Measurements from ENCODE around the gene NUP214.
"Not testable (repeated sequence)": the region's sequence is repeated elsewhere in the genome, so short reads cannot be mapped to it uniquely, and the experiment has no call there.

NUP214 gene

GRCh38 chr9:131234799-131235479 is 109.6 kb downstream of the NUP214 start:
- DNase-seq (ENCODE audit: low read depth) = no peak

- no peak for DNase-seq (ENCODE audit: low read depth)
Observed at GRCh38 chr9:131235480-131235851, 110.1 kb downstream of the NUP214 start.

GRCh38 chr9:131236161-131236560 is 110.8 kb downstream of the NUP214 start:
- no peak for DNase-seq (ENCODE audit: low read depth)

DNA sequence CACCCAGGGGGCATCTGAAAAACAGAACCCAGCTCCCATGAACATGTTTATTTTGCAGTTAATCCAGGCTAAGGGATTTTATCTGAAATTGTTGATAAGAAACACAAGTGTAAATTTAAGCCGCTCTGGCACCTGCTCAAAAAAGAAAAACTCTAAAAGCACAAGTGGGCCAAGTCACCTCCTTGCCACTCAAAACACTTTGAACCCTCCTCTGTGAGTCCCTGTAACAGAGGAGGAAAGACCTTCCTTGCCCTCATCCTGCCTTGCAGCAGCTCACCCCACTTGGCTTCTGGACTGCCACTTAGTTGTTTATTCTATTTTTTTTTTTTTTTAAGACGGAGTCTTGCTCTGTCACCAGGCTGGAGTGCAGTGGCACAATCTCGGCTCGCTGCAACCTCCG is 111.4 kb downstream of the NUP214 start:
- DNase-seq (ENCODE audit: low read depth) = no peak

GRCh38 chr9:131237291-131237690 is 111.9 kb downstream of the NUP214 start:
- no peak for DNase-seq (ENCODE audit: low read depth)

DNA sequence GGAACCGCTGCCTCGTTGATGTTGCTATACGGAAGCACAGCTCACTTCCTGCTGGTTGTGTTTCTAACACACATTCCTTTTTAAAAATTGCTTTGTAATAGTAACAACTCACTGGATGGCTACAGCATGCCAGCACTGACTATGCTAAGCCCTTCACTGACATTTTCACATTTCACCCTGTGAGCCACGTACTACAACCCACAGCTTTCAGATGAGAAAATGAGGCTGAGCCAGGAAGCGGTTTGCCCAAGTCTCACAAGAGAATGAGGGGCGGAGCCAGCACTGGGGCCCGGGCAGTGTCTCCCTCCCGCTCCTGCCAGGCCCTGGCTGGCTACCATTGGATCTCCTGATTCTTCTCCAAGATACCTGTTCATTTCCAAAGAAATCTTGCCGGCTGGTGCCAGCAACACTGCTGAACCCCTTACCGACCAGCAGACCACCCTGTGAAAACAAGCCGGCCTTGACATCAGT is 112.6 kb downstream of the NUP214 start:
- peak; percentile 92 for DNase-seq (ENCODE audit: low read depth)

DNA sequence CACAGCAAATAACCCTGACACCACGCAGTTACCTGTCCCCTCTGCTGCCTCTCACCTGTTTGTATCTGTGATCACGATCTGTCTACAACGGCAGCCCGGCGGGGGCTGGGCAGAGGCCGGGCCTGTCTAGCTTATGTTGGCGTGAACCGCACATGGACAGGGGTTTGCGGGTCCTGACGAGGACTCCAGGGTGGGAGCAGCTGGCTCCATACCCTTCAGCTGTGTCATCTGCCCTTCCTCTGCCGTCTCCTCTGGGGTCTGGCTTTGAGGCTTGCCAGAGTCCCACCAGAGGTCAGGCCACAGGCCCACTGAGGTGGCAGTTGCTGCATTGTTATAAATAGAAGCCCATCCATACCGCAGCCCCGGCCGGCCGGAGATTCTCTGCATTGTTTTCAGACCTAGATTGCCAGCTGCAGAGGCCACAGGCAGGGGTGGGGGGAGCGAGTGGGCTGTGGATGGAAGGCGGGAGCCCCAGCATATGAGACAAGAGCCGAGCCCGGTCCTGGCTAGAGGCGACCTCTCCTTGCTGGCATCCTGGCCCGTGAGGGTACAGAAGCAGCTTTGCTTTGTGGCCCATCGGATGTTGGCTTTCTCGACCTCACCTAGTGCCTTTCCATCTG is 113.1 kb downstream of the NUP214 start:
- peak; percentile 50 for DNase-seq (ENCODE audit: low read depth)

DNA sequence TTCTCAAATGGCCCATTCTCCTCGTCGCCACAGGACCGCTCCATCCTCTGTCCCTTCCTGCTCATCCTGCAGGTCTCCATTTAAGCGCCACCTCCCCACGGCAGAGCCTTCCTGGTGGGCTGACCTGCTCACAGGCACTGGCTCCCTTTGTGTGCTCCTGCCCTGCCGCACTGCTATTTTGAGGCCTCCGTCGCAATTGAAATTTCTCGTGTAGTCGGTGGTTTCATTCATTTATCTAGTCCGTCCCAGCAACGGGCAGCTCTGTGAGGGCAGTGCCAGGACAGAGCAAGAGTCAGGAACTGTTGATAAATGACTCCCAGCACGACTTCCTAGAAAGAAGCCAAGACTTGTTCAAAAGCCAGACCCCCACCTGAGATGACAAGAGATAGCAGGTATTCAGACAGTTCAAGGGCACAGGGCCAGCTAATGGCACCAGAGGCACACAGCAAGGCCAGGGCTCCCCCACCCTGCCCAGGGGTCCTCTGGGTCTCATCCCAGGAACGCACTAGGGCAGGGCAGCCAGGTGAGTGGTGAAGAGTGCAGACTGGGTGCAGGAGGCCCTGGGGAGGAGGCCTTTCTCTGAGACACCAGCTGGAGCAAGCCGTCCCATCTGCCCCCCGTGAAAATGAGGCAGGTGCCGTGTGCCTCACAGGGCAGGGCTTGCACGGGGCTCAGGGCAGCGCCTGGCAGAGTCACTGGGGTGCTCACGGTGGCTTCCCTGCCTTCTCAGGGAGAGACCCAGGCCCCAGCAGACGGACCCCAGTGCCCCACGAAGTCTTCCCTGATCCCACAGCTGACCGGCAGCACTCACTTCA is 114.0 kb downstream of the NUP214 start:
- DNase-seq (ENCODE audit: low read depth) = no peak

DNA sequence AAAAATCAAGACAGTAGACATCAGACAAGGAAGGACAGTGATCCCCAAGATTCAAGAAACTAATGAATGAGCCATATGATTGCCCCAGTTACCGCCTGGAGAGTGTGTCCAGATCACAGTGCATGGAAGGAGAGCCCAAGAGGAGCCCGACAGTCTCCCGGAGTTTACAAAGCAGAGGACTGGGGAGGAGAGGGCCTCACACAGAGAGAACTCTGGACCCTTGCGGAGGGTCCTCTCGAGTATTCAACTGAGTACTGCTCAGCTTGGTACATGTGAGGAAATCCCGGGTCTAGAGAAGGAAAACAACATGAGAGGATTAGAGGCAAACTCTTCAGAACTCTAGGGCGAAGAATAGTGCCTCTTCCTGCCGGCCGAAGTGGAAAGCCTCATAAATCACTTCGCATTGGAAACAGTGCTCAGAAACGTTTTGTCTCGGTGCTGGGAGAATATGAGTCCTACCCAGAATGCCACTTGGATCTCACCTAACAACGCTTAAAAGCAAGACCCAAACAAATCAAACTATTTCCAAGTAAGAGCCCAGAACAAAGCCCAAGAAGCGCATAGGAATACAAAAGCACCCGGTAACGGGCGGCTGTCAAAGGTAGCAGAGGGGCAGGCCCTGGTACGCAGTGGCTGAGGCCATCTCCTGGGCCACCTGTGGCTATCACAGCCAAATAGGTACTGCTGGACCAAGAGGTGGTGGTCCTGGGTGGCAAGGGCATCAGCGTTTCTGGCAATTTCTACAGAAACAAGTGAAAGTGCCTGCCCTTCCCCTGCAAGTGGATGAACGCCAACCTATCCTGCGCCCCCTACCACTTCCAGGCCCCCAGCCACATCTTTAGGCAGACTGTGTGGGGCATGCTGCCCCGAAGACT is 114.9 kb downstream of the NUP214 start:
- DNase-seq (ENCODE audit: low read depth) = no peak

GRCh38 chr9:131244331-131244730 is 118.9 kb downstream of the NUP214 start:
- not testable (repeated sequence) for DNase-seq (ENCODE audit: low read depth)

DNA sequence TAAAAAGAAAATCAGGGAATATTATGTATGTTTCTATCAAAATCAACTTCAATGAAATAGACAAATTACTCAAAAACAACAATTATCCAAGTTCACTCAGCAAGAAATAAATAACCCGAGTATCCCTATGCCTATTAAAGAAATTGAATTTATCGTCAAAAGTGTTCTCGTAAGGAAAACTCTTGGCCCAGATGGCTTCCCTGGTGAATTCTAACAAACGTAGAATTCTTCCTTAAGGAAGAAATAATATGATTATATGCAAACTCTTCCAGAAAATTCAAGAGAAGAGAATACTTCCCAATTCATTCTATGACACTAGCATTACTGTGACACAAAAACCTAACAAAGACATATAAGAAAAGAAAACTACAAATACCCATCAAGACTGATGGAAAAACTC is 121.2 kb downstream of the NUP214 start:
- no peak for DNase-seq (ENCODE audit: low read depth)

DNA sequence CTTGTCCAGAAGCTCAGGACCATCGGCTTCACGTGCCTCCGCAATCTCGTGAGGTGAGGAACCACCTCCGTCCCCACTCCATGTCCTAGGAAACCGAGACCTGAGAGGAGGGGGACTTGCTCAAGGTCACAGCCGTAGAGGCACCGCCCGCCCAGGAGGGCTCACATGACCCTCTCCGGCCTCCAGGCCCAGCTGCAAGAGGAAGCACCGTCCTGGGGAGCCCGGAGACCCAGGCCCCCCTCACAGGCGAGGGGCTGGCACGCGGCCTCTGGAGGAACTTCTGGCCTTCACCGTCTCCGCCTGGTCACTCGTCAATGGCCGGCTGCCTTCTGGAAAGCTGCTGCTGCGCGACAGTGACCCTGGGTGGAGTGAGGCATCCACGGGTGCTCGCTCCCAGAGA is 126.7 kb downstream of the NUP214 start:
- no peak for DNase-seq (ENCODE audit: low read depth)

DNA sequence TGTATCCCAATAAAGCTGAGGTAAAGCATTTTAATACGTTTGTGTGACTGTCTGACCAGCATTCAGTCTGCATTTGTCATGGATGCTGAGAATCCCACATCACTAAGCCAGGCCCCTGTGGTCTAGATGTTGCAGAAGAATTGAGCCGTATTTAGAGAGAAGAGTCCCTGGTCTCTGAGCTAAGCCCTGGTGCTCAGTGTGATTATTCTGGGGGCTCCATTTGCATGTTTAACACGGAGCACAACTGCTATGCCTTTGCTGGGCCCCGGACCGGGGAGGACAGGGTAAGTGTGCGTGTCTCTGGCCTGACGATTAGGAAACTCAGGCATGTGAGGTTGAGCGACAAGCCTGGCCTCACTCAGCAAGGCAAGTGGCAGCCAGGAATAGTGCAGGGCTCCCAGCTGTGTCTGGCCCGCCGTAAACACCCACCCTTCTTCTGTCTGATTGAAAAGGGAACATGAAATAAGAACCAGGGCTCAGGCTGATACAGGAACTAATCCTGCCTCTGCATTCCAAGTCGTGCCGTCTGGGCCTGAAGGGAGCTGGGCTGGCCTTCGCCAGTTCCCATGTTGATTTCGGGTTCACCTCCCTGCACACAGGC is 128.6 kb downstream of the NUP214 start:
- peak; percentile 55 for DNase-seq (ENCODE audit: low read depth)

GRCh38 chr9:131254626-131255025 is 129.2 kb downstream of the NUP214 start:
- DNase-seq (ENCODE audit: low read depth) = no peak

DNA sequence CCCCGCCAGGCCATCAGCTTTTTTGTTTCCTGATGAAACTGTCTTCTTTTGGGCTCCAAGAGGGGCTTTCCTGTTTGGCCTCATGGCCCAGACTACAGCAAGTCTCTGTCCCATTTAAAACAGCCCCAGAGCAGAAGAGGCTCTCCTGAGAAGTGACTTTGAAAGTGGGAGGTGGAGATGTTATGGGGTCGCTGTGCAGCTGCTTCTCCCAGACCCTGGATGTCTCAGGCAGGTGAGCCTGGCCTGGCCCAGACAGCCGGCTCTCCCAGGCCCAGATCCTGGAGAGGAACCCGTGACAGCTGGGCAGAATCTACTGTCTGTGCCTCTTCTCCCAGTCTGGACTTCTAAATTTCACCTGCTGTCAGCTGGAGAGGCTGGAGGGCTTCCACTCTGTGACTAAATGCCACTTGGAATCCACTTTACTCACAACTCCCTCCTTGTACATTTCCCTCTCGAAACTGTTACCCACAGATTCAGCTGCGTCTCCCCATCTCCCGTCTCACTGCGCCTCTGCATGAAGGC is 130.4 kb downstream of the NUP214 start:
- no peak for DNase-seq (ENCODE audit: low read depth)

- DNase-seq (ENCODE audit: low read depth) = no peak
Observed at GRCh38 chr9:131257266-131258025, 132.1 kb downstream of the NUP214 start.

- no peak for DNase-seq (ENCODE audit: low read depth)
Observed at GRCh38 chr9:131258186-131258585, 132.8 kb downstream of the NUP214 start.

- no peak for DNase-seq (ENCODE audit: low read depth)
Observed at GRCh38 chr9:131258698-131259431, 133.5 kb downstream of the NUP214 start.

- DNase-seq (ENCODE audit: low read depth) = no peak
Observed at GRCh38 chr9:131259432-131259898, 134.1 kb downstream of the NUP214 start.

All from iris pigment epithelial cell (primary cell).